ENCODE data around the gene MYO5B.
"Not testable (repeated sequence)": the region's sequence is repeated elsewhere in the genome, so short reads cannot be mapped to it uniquely, and the experiment has no call there.

Gene MYO5B

GRCh38 chr18:50104421-50104820 is 90.5 kb downstream of the MYO5B start:
- DNase-seq (ENCODE audit: low read depth) = no peak
- TF ChIP-seq MYC (IDR thresholded peaks at IDR 0.05; ENCODE audit: low read depth, low read length) (no peak), CTCF (IDR thresholded peaks at IDR 0.05; ENCODE audit: low read depth, low read length) (no peak), POLR2A (IDR thresholded peaks at IDR 0.05; ENCODE audit: extremely low read depth, insufficient read length) (no peak), MAX (IDR thresholded peaks at IDR 0.05; ENCODE audit: low read depth, low read length) (no peak)
- no peak overlapping the region for H3K4me3 ChIP-seq (ENCODE audit: low read depth, low read length)

GRCh38 chr18:50099725-50100407 is 95.1 kb downstream of the MYO5B start:
- no peak for DNase-seq (ENCODE audit: low read depth)
- no peak overlapping the region for H3K4me3 ChIP-seq (ENCODE audit: low read depth, low read length)
- no peak for TF ChIP-seq MAX (IDR thresholded peaks at IDR 0.05; ENCODE audit: low read depth, low read length)
- TF ChIP-seq POLR2A (IDR thresholded peaks at IDR 0.05; ENCODE audit: extremely low read depth, insufficient read length) = no peak
- TF ChIP-seq MYC (IDR thresholded peaks at IDR 0.05; ENCODE audit: low read depth, low read length) = no peak
- TF ChIP-seq CTCF (IDR thresholded peaks at IDR 0.05; ENCODE audit: low read depth, low read length) = no peak

GRCh38 chr18:50097702-50098101 is 97.2 kb downstream of the MYO5B start:
- no peak overlapping the region for H3K4me3 ChIP-seq (ENCODE audit: low read depth, low read length)
- no peak for DNase-seq (ENCODE audit: low read depth)
- TF ChIP-seq CTCF (IDR thresholded peaks at IDR 0.05; ENCODE audit: low read depth, low read length) = no peak
- TF ChIP-seq MAX (IDR thresholded peaks at IDR 0.05; ENCODE audit: low read depth, low read length) = no peak
- no peak for TF ChIP-seq POLR2A (IDR thresholded peaks at IDR 0.05; ENCODE audit: extremely low read depth, insufficient read length)
- no peak for TF ChIP-seq MYC (IDR thresholded peaks at IDR 0.05; ENCODE audit: low read depth, low read length)

GRCh38 chr18:50096766-50097435 is 98.0 kb downstream of the MYO5B start:
- no peak overlapping the region for H3K4me3 ChIP-seq (ENCODE audit: low read depth, low read length)
- no peak for TF ChIP-seq CTCF (IDR thresholded peaks at IDR 0.05; ENCODE audit: low read depth, low read length)
- no peak for TF ChIP-seq MYC (IDR thresholded peaks at IDR 0.05; ENCODE audit: low read depth, low read length)
- TF ChIP-seq POLR2A (IDR thresholded peaks at IDR 0.05; ENCODE audit: extremely low read depth, insufficient read length) = no peak
- no peak for TF ChIP-seq MAX (IDR thresholded peaks at IDR 0.05; ENCODE audit: low read depth, low read length)
- DNase-seq (ENCODE audit: low read depth) = no peak

- not testable (repeated sequence) for DNase-seq (ENCODE audit: low read depth); H3K4me3 ChIP-seq (ENCODE audit: low read depth, low read length)
These were observed 100.2 kb downstream of the MYO5B start for GRCh38 chr18:50094786-50095185.

GRCh38 chr18:50094221-50094773 is 100.7 kb downstream of the MYO5B start:
- TF ChIP-seq MYC (IDR thresholded peaks at IDR 0.05; ENCODE audit: low read depth, low read length) = no peak
- TF ChIP-seq MAX (IDR thresholded peaks at IDR 0.05; ENCODE audit: low read depth, low read length) = no peak
- no peak for TF ChIP-seq CTCF (IDR thresholded peaks at IDR 0.05; ENCODE audit: low read depth, low read length)
- no peak for TF ChIP-seq POLR2A (IDR thresholded peaks at IDR 0.05; ENCODE audit: extremely low read depth, insufficient read length)
- DNase-seq (ENCODE audit: low read depth) = no peak
- no peak overlapping the region for H3K4me3 ChIP-seq (ENCODE audit: low read depth, low read length)

Measured in NB4 (cell line).